Gastrocnemius medialis (tissue), 4 donors: ENCODE data around the gene DYNLRB1.

ENCODE experiments used
- CTCF ChIP-seq, 5 experiments: fragments of 450-650 bp in 3 of 5; fragments of 200-600 bp in 2 of 5; sonication (generic) in 2 of 5; IDR thresholded peaks in 4 of 5; conservative IDR thresholded peaks in 1 of 5; 1 replicate in 4 of 5; 2 replicates in 1 of 5; pipeline ENCODE4 v1.5.1; 2016 to 2019; ENCODE audit warnings: antibody characterized with exemption in 5 of 5, mild to moderate bottlenecking in 3 of 5, moderate library complexity in 3 of 5
- POLR2A ChIP-seq, 2 donors: fragments of 450-650 bp; IDR thresholded peaks; one replicate each; pipeline ENCODE4 v1.6.1; 2017; ENCODE audit warnings: antibody characterized with exemption in 2 of 2, mild to moderate bottlenecking in 2 of 2, moderate library complexity in 2 of 2

- TF ChIP-seq CTCF (IDR thresholded peaks at IDR 0.05 in 4 of 5, conservative IDR thresholded peaks at IDR 0.05 in 1 of 5) (no peak), POLR2A (IDR thresholded peaks at IDR 0.05) (peak; percentile 78 to 85)
Measured at GRCh38 chr20:34516247-34517113, at the start of gene DYNLRB1.
